GM10266 (cell line): ENCODE measurements around the gene NSF.
"Not testable (repeated sequence)": the region's sequence is repeated elsewhere in the genome, so short reads cannot be mapped to it uniquely, and the experiment has no call there.

Source experiments
- DNase-seq: peaks from one replicate; pipeline ENCODE4 v3.0.0; 2012; ENCODE audit errors: extremely low spot score

NSF gene

GRCh38 chr17:46590157-46591146, at the start of gene NSF:
Gene NSF (plus strand): TSS chr17:46590669. CDS start chr17:46590776, 107 bp downstream.
- not testable (repeated sequence) for DNase-seq

GRCh38 chr17:46548607-46549006, 41.9 kb upstream of the NSF start:
- DNase-seq = not testable (repeated sequence)

GRCh38 chr17:46559155-46559554, 31.3 kb upstream of the NSF start:
- DNase-seq = not testable (repeated sequence)

- not testable (repeated sequence) for DNase-seq
These were observed 30.4 kb upstream of the NSF start for GRCh38 chr17:46560048-46560447.

GRCh38 chr17:46566284-46566683, 24.2 kb upstream of the NSF start:
- DNase-seq = not testable (repeated sequence)

- DNase-seq = not testable (repeated sequence)
These were observed 23.5 kb upstream of the NSF start for GRCh38 chr17:46566980-46567379.

- DNase-seq = not testable (repeated sequence)
These were observed 18.7 kb upstream of the NSF start for GRCh38 chr17:46571796-46572195.

GRCh38 chr17:46579083-46580075, 11.1 kb upstream of the NSF start, which contains the start of gene ARL17A:
Gene ARL17A (minus strand): TSS chr17:46579691. CDS start chr17:46576322, 3,369 bp downstream.
- DNase-seq = not testable (repeated sequence)

- DNase-seq = not testable (repeated sequence)
These were observed 10.4 kb upstream of the NSF start for GRCh38 chr17:46580082-46580481.

- DNase-seq = not testable (repeated sequence)
These were observed 5.0 kb upstream of the NSF start for GRCh38 chr17:46585444-46585843.

- not testable (repeated sequence) for DNase-seq
These were observed 863 bp downstream of the NSF start for GRCh38 chr17:46591332-46591731.

GRCh38 chr17:46598344-46598931, 8.0 kb downstream of the NSF start:
- not testable (repeated sequence) for DNase-seq

- not testable (repeated sequence) for DNase-seq
These were observed 10.3 kb downstream of the NSF start for GRCh38 chr17:46600767-46601166.

- not testable (repeated sequence) for DNase-seq
These were observed 12.7 kb downstream of the NSF start for GRCh38 chr17:46603125-46603524.

GRCh38 chr17:46611304-46611703, 20.8 kb downstream of the NSF start:
- not testable (repeated sequence) for DNase-seq

- DNase-seq = not testable (repeated sequence)
These were observed 23.4 kb downstream of the NSF start for GRCh38 chr17:46613876-46614275.

- DNase-seq = not testable (repeated sequence)
These were observed 26.7 kb downstream of the NSF start for GRCh38 chr17:46617121-46617520.

GRCh38 chr17:46618975-46619374, 28.5 kb downstream of the NSF start:
- not testable (repeated sequence) for DNase-seq

GRCh38 chr17:46623790-46624189, 33.3 kb downstream of the NSF start:
- DNase-seq = not testable (repeated sequence)

GRCh38 chr17:46624726-46625125, 34.3 kb downstream of the NSF start:
- not testable (repeated sequence) for DNase-seq

GRCh38 chr17:46627452-46627851, 37.0 kb downstream of the NSF start:
- not testable (repeated sequence) for DNase-seq
